ENCODE results near the gene SNX1. TPM values are rescaled to one million over a fixed set of nuclear protein-coding genes. Genes with fewer than 3 reads are reported as not detected.
"Not testable (repeated sequence)": the region's sequence is repeated elsewhere in the genome, so short reads cannot be mapped to it uniquely, and the experiment has no call there.

The SNX1 gene, protein sequence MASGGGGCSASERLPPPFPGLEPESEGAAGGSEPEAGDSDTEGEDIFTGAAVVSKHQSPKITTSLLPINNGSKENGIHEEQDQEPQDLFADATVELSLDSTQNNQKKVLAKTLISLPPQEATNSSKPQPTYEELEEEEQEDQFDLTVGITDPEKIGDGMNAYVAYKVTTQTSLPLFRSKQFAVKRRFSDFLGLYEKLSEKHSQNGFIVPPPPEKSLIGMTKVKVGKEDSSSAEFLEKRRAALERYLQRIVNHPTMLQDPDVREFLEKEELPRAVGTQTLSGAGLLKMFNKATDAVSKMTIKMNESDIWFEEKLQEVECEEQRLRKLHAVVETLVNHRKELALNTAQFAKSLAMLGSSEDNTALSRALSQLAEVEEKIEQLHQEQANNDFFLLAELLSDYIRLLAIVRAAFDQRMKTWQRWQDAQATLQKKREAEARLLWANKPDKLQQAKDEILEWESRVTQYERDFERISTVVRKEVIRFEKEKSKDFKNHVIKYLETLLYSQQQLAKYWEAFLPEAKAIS
- total RNA-seq (59.4 TPM), polyA plus RNA-seq (76.6 TPM)

- Histone ChIP-seq H3K4me1 (ENCODE audit: insufficient read depth) (no peaks in the 10 kb centered on the region), H3K36me3 (ENCODE audit: insufficient read depth) (no peaks in the 10 kb centered on the region), H3K27ac (ENCODE audit: low read depth) (peak within 1 kb of the TSS; percentile 85), H3K4me3 (ENCODE audit: low read depth, low read length) (peak within 1 kb of the TSS; percentile 81)
- under 1% methylated on average over 70 of the region's 70 CpGs for WGBS
- peak; percentile 90 for DNase-seq (ENCODE audit: extremely low spot score)
These were observed at the start of gene SNX1 for GRCh38 chr15:64095795-64096667. SNX1 (plus strand) TSS chr15:64095982; CDS start chr15:64096014, 32 bp downstream.

GRCh38 chr15:64046421-64047153 lies 49.2 kb upstream of the SNX1 start, which contains the start of gene DAPK2:
DAPK2 (minus strand) TSS chr15:64046485; CDS start chr15:64040261, 6,224 bp downstream.
- no peak for DNase-seq (ENCODE audit: extremely low spot score)
- Histone ChIP-seq H3K4me1 (ENCODE audit: insufficient read depth) (no peaks in the 10 kb centered on the region), H3K4me3 (ENCODE audit: low read depth, low read length) (peak within 1 kb of the TSS; percentile 64), H3K27ac (ENCODE audit: low read depth) (no peak within 1 kb of the TSS), H3K36me3 (ENCODE audit: insufficient read depth) (no peaks in the 10 kb centered on the region)
- WGBS = 9% methylated on average over 50 of the region's 50 CpGs

- Histone ChIP-seq H3K4me1 (ENCODE audit: insufficient read depth) (no peaks in the 10 kb centered on the region), H3K4me3 (ENCODE audit: low read depth, low read length) (no peak overlapping the region), H3K27ac (ENCODE audit: low read depth) (no peak overlapping the region), H3K36me3 (ENCODE audit: insufficient read depth) (no peaks in the 10 kb centered on the region)
- 79% methylated on average over 1 of the region's 1 CpG for WGBS
- DNase-seq (ENCODE audit: extremely low spot score) = no peak
These were observed 46.9 kb upstream of the SNX1 start for GRCh38 chr15:64048781-64049460.

GRCh38 chr15:64050281-64051092 lies 45.3 kb upstream of the SNX1 start:
- Histone ChIP-seq H3K4me1 (ENCODE audit: insufficient read depth) (no peaks in the 10 kb centered on the region), H3K27ac (ENCODE audit: low read depth) (no peak overlapping the region)
- WGBS = 71% methylated on average over 8 of the region's 8 CpGs

GRCh38 chr15:64051093-64051402 lies 44.7 kb upstream of the SNX1 start:
- no peaks in the 10 kb centered on the region for H3K36me3 ChIP-seq (ENCODE audit: insufficient read depth)
- 92% methylated on average over 2 of the region's 2 CpGs for WGBS
- no peak overlapping the region for H3K4me3 ChIP-seq (ENCODE audit: low read depth, low read length)
- DNase-seq (ENCODE audit: extremely low spot score) = no peak
- no peak overlapping the region for H3K27ac ChIP-seq (ENCODE audit: low read depth)
- no peaks in the 10 kb centered on the region for H3K4me1 ChIP-seq (ENCODE audit: insufficient read depth)

More at GRCh38 chr15:64050281-64051092, 45.3 kb upstream of the SNX1 start:
- Histone ChIP-seq H3K4me3 (ENCODE audit: low read depth, low read length) (no peak overlapping the region), H3K36me3 (ENCODE audit: insufficient read depth) (no peaks in the 10 kb centered on the region)
- no peak for DNase-seq (ENCODE audit: extremely low spot score)

DNA sequence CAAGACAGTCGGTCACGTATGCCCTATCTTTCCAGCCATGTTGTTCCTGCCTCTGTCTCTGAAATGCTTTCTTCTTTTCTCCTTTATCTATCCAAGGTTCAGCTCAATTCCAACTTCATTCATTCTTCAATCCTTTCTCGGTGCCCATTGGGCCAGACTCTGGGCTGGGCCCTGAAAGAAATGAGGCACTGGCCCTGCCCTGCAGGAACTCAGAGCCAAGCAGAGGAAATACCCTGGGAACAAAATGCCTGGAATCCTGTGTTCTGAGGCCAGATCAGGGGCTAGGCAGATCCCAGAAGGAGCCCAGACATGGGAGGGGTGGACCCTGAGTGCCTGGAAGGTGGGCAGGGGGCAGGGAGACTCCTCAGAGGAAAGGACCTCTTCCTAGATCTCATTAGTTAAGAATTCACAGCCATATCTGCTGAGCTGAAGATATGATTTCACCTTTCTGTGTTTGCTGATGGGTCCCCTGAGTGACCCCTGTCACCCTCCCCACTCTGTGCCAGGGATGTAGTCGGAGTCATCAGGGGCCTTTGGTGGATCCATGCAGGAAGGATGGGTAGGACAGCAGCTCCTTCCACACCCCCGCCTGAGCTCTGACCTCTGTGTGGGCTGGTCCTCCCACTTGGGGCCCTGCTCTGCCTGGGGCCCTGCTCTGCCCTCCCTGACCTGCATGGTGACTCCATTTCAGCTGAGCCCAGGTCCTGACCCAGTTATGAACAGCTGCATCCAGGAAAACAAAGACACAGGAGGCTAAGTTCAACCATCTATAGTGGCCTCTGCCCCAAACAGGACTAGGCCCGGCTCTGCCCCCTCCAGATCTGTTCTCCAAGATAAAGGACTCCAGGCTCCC lies 44.1 kb upstream of the SNX1 start:
- WGBS = 79% methylated on average over 6 of the region's 6 CpGs

GRCh38 chr15:64052925-64053491 lies 42.8 kb upstream of the SNX1 start:
- no peaks in the 10 kb centered on the region for H3K36me3 ChIP-seq (ENCODE audit: insufficient read depth)
- DNase-seq (ENCODE audit: extremely low spot score) = no peak
- H3K4me1 ChIP-seq (ENCODE audit: insufficient read depth) = no peaks in the 10 kb centered on the region
- H3K4me3 ChIP-seq (ENCODE audit: low read depth, low read length) = no peak overlapping the region
- WGBS = 91% methylated on average over 5 of the region's 5 CpGs
- no peak overlapping the region for H3K27ac ChIP-seq (ENCODE audit: low read depth)

More for the DNA sequence above, 44.1 kb upstream of the SNX1 start:
- no peaks in the 10 kb centered on the region for H3K36me3 ChIP-seq (ENCODE audit: insufficient read depth)
- H3K4me1 ChIP-seq (ENCODE audit: insufficient read depth) = no peaks in the 10 kb centered on the region
- no peak overlapping the region for H3K4me3 ChIP-seq (ENCODE audit: low read depth, low read length)
- no peak overlapping the region for H3K27ac ChIP-seq (ENCODE audit: low read depth)
- DNase-seq (ENCODE audit: extremely low spot score) = no peak

- H3K36me3 ChIP-seq (ENCODE audit: insufficient read depth); H3K27ac ChIP-seq (ENCODE audit: low read depth); H3K4me1 ChIP-seq (ENCODE audit: insufficient read depth); H3K4me3 ChIP-seq (ENCODE audit: low read depth, low read length); DNase-seq (ENCODE audit: extremely low spot score): not testable (repeated sequence)
- 85% methylated on average over 12 of the region's 12 CpGs for WGBS
These were observed 42.1 kb upstream of the SNX1 start for GRCh38 chr15:64053674-64054073.

DNA sequence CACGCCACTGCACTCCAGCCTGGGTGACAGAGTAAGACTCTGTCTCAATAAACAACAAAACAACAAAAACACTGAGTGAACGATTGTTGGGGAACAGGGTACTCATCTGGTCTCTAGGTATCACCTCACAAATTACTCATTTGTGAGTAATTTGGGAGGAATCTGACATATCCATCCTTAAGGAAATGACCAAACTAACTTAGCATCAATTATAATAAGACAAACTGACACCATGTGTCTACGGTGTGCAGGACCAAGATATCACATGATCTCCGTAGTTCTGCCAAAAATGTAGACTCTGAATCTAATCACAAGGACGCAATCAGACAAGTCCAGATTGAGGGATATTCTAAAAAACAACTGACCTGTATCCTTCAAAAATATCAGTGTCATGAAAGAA lies 37.5 kb upstream of the SNX1 start:
- DNase-seq (ENCODE audit: extremely low spot score) = no peak
- WGBS = 77% methylated on average over 5 of the region's 5 CpGs
- Histone ChIP-seq H3K36me3 (ENCODE audit: insufficient read depth) (no peaks in the 10 kb centered on the region), H3K4me3 (ENCODE audit: low read depth, low read length) (no peak overlapping the region), H3K4me1 (ENCODE audit: insufficient read depth) (no peaks in the 10 kb centered on the region), H3K27ac (ENCODE audit: low read depth) (no peak overlapping the region)

- not testable (repeated sequence) for H3K36me3 ChIP-seq (ENCODE audit: insufficient read depth); DNase-seq (ENCODE audit: extremely low spot score); H3K4me1 ChIP-seq (ENCODE audit: insufficient read depth); H3K27ac ChIP-seq (ENCODE audit: low read depth); H3K4me3 ChIP-seq (ENCODE audit: low read depth, low read length)
- WGBS = 93% methylated on average over 2 of the region's 2 CpGs
These were observed 36.7 kb upstream of the SNX1 start for GRCh38 chr15:64059104-64059503.

DNA sequence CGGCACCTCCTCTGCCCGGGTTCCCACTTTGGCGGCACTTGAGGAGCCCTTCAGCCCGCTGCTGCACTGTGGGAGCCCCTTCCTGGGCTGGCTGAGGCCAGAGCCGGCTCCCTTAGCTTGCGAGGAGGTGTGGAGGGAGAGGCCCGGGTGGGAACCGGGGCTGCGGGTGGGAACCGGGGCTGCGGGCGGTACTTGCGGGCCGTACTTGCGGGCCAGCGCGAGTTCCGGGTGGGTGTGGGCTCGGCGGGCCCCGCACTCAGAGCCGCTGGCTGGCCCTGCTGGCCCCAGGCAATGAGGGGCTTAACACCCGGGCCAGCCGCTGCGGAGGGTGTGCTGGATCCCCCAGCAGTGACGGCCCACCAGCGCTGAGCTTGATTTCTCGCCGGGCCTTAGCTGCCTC lies 35.1 kb upstream of the SNX1 start:
- Histone ChIP-seq H3K27ac (ENCODE audit: low read depth) (no peak overlapping the region), H3K4me3 (ENCODE audit: low read depth, low read length) (no peak overlapping the region), H3K36me3 (ENCODE audit: insufficient read depth) (no peaks in the 10 kb centered on the region), H3K4me1 (ENCODE audit: insufficient read depth) (no peaks in the 10 kb centered on the region)
- WGBS = 96% methylated on average over 29 of the region's 29 CpGs
- no peak for DNase-seq (ENCODE audit: extremely low spot score)

Data from urinary bladder (tissue), 4 donors.